Posterior cingulate gyrus (tissue), 11 donors: ENCODE measurements around the gene BTD.

Source experiments
- DNase-seq, 10 donors: peaks; one replicate each; pipeline versions ENCODE4 v3.0.0 to v3.0.0-alpha.2; 2020 to 2021; ENCODE audit warnings: mixed read lengths in 3 of 10
- intact Hi-C: fragments of 100-400 bp; cut with DNase I; formaldehyde crosslinking; loops from one replicate; pipeline ENCODE4 v1.15.1; 2023

The BTD gene

GRCh38 chr3:15601399-15602145, at the start of gene BTD, which contains the start of gene HACL1:
Gene BTD, plus strand, starts transcription at chr3:15601745. Its CDS starts 33,695 bp downstream, at chr3:15635440.
Gene HACL1, minus strand, starts transcription at chr3:15601569. Its CDS starts 106 bp downstream, at chr3:15601463.
- peak; percentile 95 to 99 (median 96) for DNase-seq
- intact Hi-C loops: no loop called here

GRCh38 chr3:15551902-15552301, 49.6 kb upstream of the BTD start:
- no peak for DNase-seq
- intact Hi-C loops: no loop called here

- intact Hi-C loops: no loop called here
- no peak for DNase-seq
Observed at GRCh38 chr3:15553749-15554148, 47.8 kb upstream of the BTD start.

- DNase-seq: no peak
- intact Hi-C loops: loop anchor here (5.0 kb wide), 2 partner anchors 129 to 354 kb away; partner anchors contain the start of genes EAF1 and METTL6
Observed at GRCh38 chr3:15556512-15556911, 45.0 kb upstream of the BTD start.

- no peak for DNase-seq
- intact Hi-C loops: loop anchor here (5.0 kb wide), 2 partner anchors 130 to 355 kb away; partner anchors contain the start of genes EAF1 and METTL6
Observed at GRCh38 chr3:15557511-15557946, 44.0 kb upstream of the BTD start.

GRCh38 chr3:15558581-15558980, 43.0 kb upstream of the BTD start:
- intact Hi-C loops: loop anchor here (5.0 kb wide), 2 partner anchors 131 to 356 kb away; partner anchors contain the start of genes EAF1 and METTL6
- DNase-seq: no peak

- intact Hi-C loops: no loop called here
- DNase-seq: no peak
Observed at GRCh38 chr3:15562560-15562959, 39.0 kb upstream of the BTD start.

- DNase-seq: no peak
- intact Hi-C loops: no loop called here
Observed at GRCh38 chr3:15563190-15563589, 38.4 kb upstream of the BTD start.

GRCh38 chr3:15572138-15572537, 29.4 kb upstream of the BTD start:
- DNase-seq: no peak
- intact Hi-C loops: no loop called here

GRCh38 chr3:15575446-15575845, 26.1 kb upstream of the BTD start:
- DNase-seq: no peak
- intact Hi-C loops: no loop called here

GRCh38 chr3:15576475-15576874, 25.1 kb upstream of the BTD start:
- no peak for DNase-seq
- intact Hi-C loops: no loop called here

- DNase-seq: peak in 2 of 10 donors; percentile 16 to 20
- intact Hi-C loops: no loop called here
Observed at GRCh38 chr3:15578289-15578867, 23.2 kb upstream of the BTD start.

GRCh38 chr3:15579051-15579450, 22.5 kb upstream of the BTD start:
- DNase-seq: no peak
- intact Hi-C loops: no loop called here

- DNase-seq: no peak
- intact Hi-C loops: no loop called here
Observed at GRCh38 chr3:15581471-15582394, 19.8 kb upstream of the BTD start.

- no peak for DNase-seq
- intact Hi-C loops: no loop called here
Observed at GRCh38 chr3:15585111-15585845, 16.3 kb upstream of the BTD start.

- intact Hi-C loops: no loop called here
- DNase-seq: no peak
Observed at GRCh38 chr3:15591242-15591641, 10.3 kb upstream of the BTD start.

- intact Hi-C loops: no loop called here
- DNase-seq: no peak
Observed at GRCh38 chr3:15591928-15592327, 9.6 kb upstream of the BTD start.

- intact Hi-C loops: no loop called here
- no peak for DNase-seq
Observed at GRCh38 chr3:15592968-15593367, 8.6 kb upstream of the BTD start.

GRCh38 chr3:15595955-15596354, 5.6 kb upstream of the BTD start:
- intact Hi-C loops: no loop called here

GRCh38 chr3:15601046-15601398, 523 bp upstream of the BTD start:
- intact Hi-C loops: no loop called here
- no peak for DNase-seq

More at GRCh38 chr3:15595955-15596354, 5.6 kb upstream of the BTD start:
- DNase-seq: no peak
